K562 (cell line): ENCODE data around the gene PPP2R5A. TPM values are rescaled to one million over a fixed set of nuclear protein-coding genes. Genes with fewer than 3 reads are reported as not detected.

Source experiments
- ATAC-seq: fragments of 200-7000 bp; cut with Tn5 transposase; 3 replicates; pipeline ENCODE4 v1.9.1; 2020; ENCODE audit warnings: moderate library complexity
- BruUV-seq: library from RNA; stranded (reverse); fragments of 400-500 nt; replicated peaks from 2 replicates; lab custom pipeline; 2021; lab: Mats Ljungman, UMichigan
- CTCF ChIA-PET: fragments of 300-600 bp; formaldehyde crosslinking; extraction: SDS; loops from one replicate; lab custom pipeline; 2021; ENCODE audit warnings: low intra/inter-chr PET ratio; lab: Yijun Ruan, JAX
- POLR2A ChIA-PET: fragments of 300-600, 350-650 bp; sonication (Branson Sonifier 250); formaldehyde crosslinking; extraction: SDS; loops from one replicate; lab custom pipeline; 2021; ENCODE audit warnings: antibody characterized with exemption, inconsistent platforms; lab: Yijun Ruan, JAX
- DNase-seq, 4 experiments: peaks; one replicate each; pipeline versions ENCODE4 v3.0.0 to v3.0.0-alpha.2; 2011 to 2018; ENCODE audit warnings: low spot score in 3 of 4, mixed read lengths in 3 of 4; ENCODE audit errors: extremely low read depth in 1 of 4
- FAIRE-seq: peaks from 2 replicates; lab custom pipeline; 2011; peaks lifted over from hg19 to GRCh38; lab: Jason Lieb, UNC
- H2AFZ ChIP-seq: 2 replicates; pipeline ENCODE4 v1.6.0; 2011; ENCODE audit warnings: low read depth, low read length, control low read depth, inconsistent platforms
- H3K27ac ChIP-seq: fragments of 200-600 bp; 3 replicates; pipeline ENCODE4 v1.8.0; 2011; ENCODE audit warnings: low read depth, mild to moderate bottlenecking, control low read depth, inconsistent platforms, low read length, moderate library complexity, mixed read lengths; ENCODE audit errors: extremely low read depth
- H3K27me3 ChIP-seq, 2 experiments: fragments of 300-600 bp in 1 of 2; 2 replicates in 1 of 2; 3 replicates in 1 of 2; pipeline versions ENCODE4 v1.6.0 to v1.8.0; 2011; ENCODE audit warnings: inconsistent platforms in 2 of 2, low read length in 2 of 2, mild to moderate bottlenecking in 1 of 2, mixed read lengths in 1 of 2, moderate library complexity in 1 of 2; ENCODE audit not compliant: control insufficient read depth in 2 of 2, insufficient read depth in 2 of 2
- H3K36me3 ChIP-seq: fragments of 300-600 bp; 3 replicates; pipeline ENCODE4 v1.8.0; 2011; ENCODE audit warnings: mild to moderate bottlenecking, low read length, inconsistent platforms; ENCODE audit not compliant: control insufficient read depth, insufficient read depth
- H3K4me1 ChIP-seq, 2 experiments: fragments of 200-600 bp in 1 of 2; replicated peaks in 1 of 2; 2 replicates in 1 of 2; 3 replicates in 1 of 2; pipeline versions ENCODE4 v1.5.1 to v1.8.0; 2011; ENCODE audit warnings: inconsistent platforms in 2 of 2, low read length in 2 of 2, mild to moderate bottlenecking in 1 of 2, mixed read lengths in 1 of 2, moderate library complexity in 1 of 2; ENCODE audit not compliant: control insufficient read depth in 2 of 2, insufficient read depth in 2 of 2
- H3K4me2 ChIP-seq: 2 replicates; pipeline ENCODE4 v1.6.1; 2011; ENCODE audit warnings: low read length, control low read depth, inconsistent platforms, mixed read lengths; ENCODE audit not compliant: insufficient read depth
- H3K4me3 ChIP-seq: fragments of 200-600 bp; sonication (generic), shearing (Covaris generic); 2 replicates; pipeline ENCODE4 v1.5.1; 2016; ENCODE audit warnings: control low read depth, inconsistent platforms
- H3K79me2 ChIP-seq: fragments of 200-600 bp; 3 replicates; pipeline ENCODE4 v1.8.0; 2011; ENCODE audit warnings: low read length, inconsistent platforms; ENCODE audit not compliant: control insufficient read depth, insufficient read depth
- H3K9ac ChIP-seq, 2 experiments: 2 replicates each; pipeline versions ENCODE4 v1.6.0 to v1.6.1; 2011; ENCODE audit warnings: low read depth in 2 of 2, low read length in 2 of 2, control low read depth in 1 of 2, inconsistent platforms in 1 of 2, mild to moderate bottlenecking in 1 of 2, mixed read lengths in 1 of 2; ENCODE audit not compliant: insufficient read depth in 1 of 2
- H3K9me1 ChIP-seq: one replicate; pipeline ENCODE4 v1.6.0; 2011; ENCODE audit warnings: inconsistent platforms, mild to moderate bottlenecking, low read length, moderate library complexity; ENCODE audit not compliant: control insufficient read depth, insufficient read depth
- H3K9me3 ChIP-seq: replicated peaks from 2 replicates; pipeline ENCODE4 v1.5.1; 2011; ENCODE audit warnings: low read depth, low read length, inconsistent platforms; ENCODE audit not compliant: control insufficient read depth, insufficient read depth
- H4K20me1 ChIP-seq: replicated peaks from 2 replicates; pipeline ENCODE4 v1.6.1; 2011; ENCODE audit warnings: low read length, inconsistent platforms, mixed read lengths; ENCODE audit not compliant: control insufficient read depth, insufficient read depth
- BDP1 ChIP-seq: IDR thresholded peaks from 3 replicates; pipeline ENCODE4 v1.6.1; 2011; ENCODE audit not compliant: insufficient read length, insufficient read depth
- CTBP1 ChIP-seq: fragments of 450-650 bp; IDR thresholded peaks from 2 replicates; pipeline ENCODE4 v1.6.1; 2016; ENCODE audit warnings: borderline replicate concordance
- ESRRA ChIP-seq: fragments of 450-650 bp; IDR thresholded peaks from 2 replicates; pipeline ENCODE4 v1.6.1; 2014; ENCODE audit warnings: low read depth, mild to moderate bottlenecking, moderate library complexity, borderline replicate concordance
- HDGF ChIP-seq: fragments of 450-650 bp; IDR thresholded peaks from 2 replicates; pipeline ENCODE4 v1.6.1; 2016
- KDM4B ChIP-seq, 2 experiments: fragments of 450-650 bp in 1 of 2; sonication (generic) in 1 of 2; IDR thresholded peaks; 2 replicates each; pipeline ENCODE4 v1.6.1; 2016 to 2017; ENCODE audit warnings: borderline replicate concordance in 2 of 2, antibody characterized with exemption in 1 of 2, low read depth in 1 of 2, mild to moderate bottlenecking in 1 of 2
- NUFIP1 ChIP-seq: fragments of 450-650 bp; IDR thresholded peaks from 2 replicates; pipeline ENCODE4 v1.6.1; 2018; ENCODE audit not compliant: partially characterized antibody
- RBBP5 ChIP-seq: fragments of 200-600 bp; sonication (generic); IDR thresholded peaks from 2 replicates; pipeline ENCODE4 v1.6.1; 2012; ENCODE audit warnings: borderline replicate concordance, mild to moderate bottlenecking, low read length, control low read depth, inconsistent platforms; ENCODE audit not compliant: insufficient read depth, poor library complexity, severe bottlenecking
- RHOXF2B ChIP-seq: fragments of 250-450 bp; sonication (Bioruptor Pico); conservative IDR thresholded peaks from 2 replicates; pipeline ENCODE4 v1.5.1; 2021
- SIN3B ChIP-seq: fragments of 450-650 bp; IDR thresholded peaks from 2 replicates; pipeline ENCODE4 v1.6.1; 2017; ENCODE audit warnings: low read depth, mild to moderate bottlenecking, moderate library complexity
- SMARCA4 ChIP-seq: fragments of 450-650 bp; IDR thresholded peaks from 2 replicates; pipeline ENCODE4 v1.6.1; 2016
- TGIF2 ChIP-seq: sonication (generic); formaldehyde crosslinking; IDR thresholded peaks from 2 replicates; pipeline ENCODE4 v1.8.1; 2022; ENCODE audit warnings: mild to moderate bottlenecking, missing genetic modification reagents, moderate library complexity
- ZNF263 ChIP-seq: sonication (generic); formaldehyde crosslinking; IDR thresholded peaks from 2 replicates; pipeline ENCODE4 v1.8.0; 2022; ENCODE audit warnings: mild to moderate bottlenecking, missing genetic modification reagents, borderline replicate concordance
- ZNF695 ChIP-seq: fragments of 450-650 bp; formaldehyde crosslinking; IDR thresholded peaks from 2 replicates; pipeline ENCODE4 v1.4.0; 2020; ENCODE audit warnings: mild to moderate bottlenecking, moderate library complexity
- ZNF699 ChIP-seq: fragments of 250-450 bp; sonication (Bioruptor Pico); IDR thresholded peaks from 2 replicates; pipeline ENCODE4 v1.8.0; 2021; ENCODE audit warnings: mild to moderate bottlenecking, moderate library complexity; ENCODE audit not compliant: insufficient replicate concordance
- WGBS: fragments of 100-300 bp; shearing (Covaris generic); methylation state at CpG from one replicate; pipeline ENCODE4 v1.1.6; 2016; ENCODE audit warnings: low coverage, mixed read lengths; ENCODE audit not compliant: insufficient coverage; ENCODE audit errors: missing lambda C conversion rate; 5-methylcytosine and 5-hydroxymethylcytosine counted together
- in situ Hi-C: fragments of 300-500 bp; cut with MboI; formaldehyde crosslinking; loops from 4 replicates; pipeline ENCODE4 v1.15.0; 2018; ENCODE audit warnings: inconsistent platforms, mixed read lengths
- intact Hi-C: fragments of 100-400 bp; cut with micrococcal nuclease; formaldehyde crosslinking; loops from 2 replicates; pipeline ENCODE4 v1.14.2; 2022
- polyA plus RNA-seq, 8 experiments: library from polyadenylated mRNA; depleted of rRNA in 4 of 8; stranded (reverse) in 5 of 8; unstranded in 3 of 8; fragments of >200 nt; fragmentation: Nextera tagmentation in 2 of 8; fragmentation: Illumina TruSeq in 1 of 8; extraction: Ambion mirVana in 2 of 8; extraction: Trizol in 1 of 8; gene quantifications; 2 replicates each; pipeline versions ENCODE4 v1.2.1 to v1.2.3, GENCODE V29; 2011 to 2014; ENCODE audit warnings: inconsistent platforms in 1 of 8, missing spikeins in 1 of 8
- total RNA-seq, 7 experiments: library from RNA; depleted of rRNA in 6 of 7; stranded (reverse); fragments of >200 nt in 6 of 7; fragmentation: Illumina TruSeq in 2 of 7; extraction: Trizol in 2 of 7; gene quantifications; 2 replicates each; pipeline versions ENCODE4 v1.2.1 to v1.2.3, GENCODE V29; 2011 to 2021; ENCODE audit warnings: low replicate concordance in 1 of 7
- TF ChIP-seq, protein P1 (sequence below): sonication (generic); formaldehyde crosslinking; IDR thresholded peaks from 2 replicates; pipeline ENCODE4 v1.8.0; 2022; ENCODE audit warnings: mild to moderate bottlenecking, low read depth, missing genetic modification reagents
- TF ChIP-seq, protein P2 (sequence below), 2 experiments: fragments of 250-450 bp in 1 of 2; fragments of 450-650 bp in 1 of 2; sonication (Bioruptor Pico) in 1 of 2; IDR thresholded peaks; 2 replicates each; pipeline versions ENCODE4 v1.6.1 to v1.8.0; 2016 to 2021; ENCODE audit warnings: mild to moderate bottlenecking in 2 of 2, moderate library complexity in 2 of 2, missing compliant biosample characterization in 1 of 2, missing genetic modification characterization in 1 of 2
- TF ChIP-seq, protein P3 (sequence below): fragments of 250-450 bp; sonication (Bioruptor Pico); IDR thresholded peaks from 2 replicates; pipeline ENCODE4 v1.5.1; 2021; ENCODE audit warnings: mild to moderate bottlenecking

The PPP2R5A gene
- total and polyA plus RNA-seq, 9 of the 15 experiments (the other 6 are each of a cell fraction or from before 2014, with no cell fraction given), result 26.9 to 106 (median 64.3) TPM

- peaks cover 54% of the 10 kb centered on the region for H3K79me2 ChIP-seq
- in situ Hi-C loops, result no loop called here
- H3K9me1 ChIP-seq, result no peaks in the 10 kb centered on the region
- no peaks in the 10 kb centered on the region for H3K27me3 ChIP-seq
- intact Hi-C loops, result no loop called here
- H3K9ac ChIP-seq, result no peak overlapping the region
- no peak overlapping the region for H2AFZ ChIP-seq
- peaks cover 41% of the 10 kb centered on the region; the same call in 2 of the 3 replicates for H3K36me3 ChIP-seq
- 80% methylated on average over 4 of the region's 4 CpGs for WGBS
- CTCF ChIA-PET, result no interaction called here
- FAIRE-seq, result no peak
- H3K9me3 ChIP-seq, result no peaks in the 10 kb centered on the region
- no peak for DNase-seq
- no peak overlapping the region for H3K4me2 ChIP-seq
- no peaks in the 10 kb centered on the region for H4K20me1 ChIP-seq
- ATAC-seq, result no peak
- no peaks in the 10 kb centered on the region for H3K4me1 ChIP-seq
- BruUV-seq, result no TSS peak
- POLR2A ChIA-PET, result no interaction called here
- TF ChIP-seq RBBP5 (no peak), SMARCA4 (no peak), HDGF (no peak), ZNF699 (CRISPR knock-in tag) (no peak), CTBP1 (no peak), SIN3B (no peak), BDP1 (no peak), TGIF2 (CRISPR knock-in tag) (no peak), ZNF263 (CRISPR knock-in tag) (no peak), ESRRA (no peak), NUFIP1 (no peak), ZNF695 (no peak), KDM4B (IDR thresholded peaks at IDR 0.05; ENCODE audit: borderline replicate concordance in 2 of 2, low read depth in 1 of 2) (no peak), RHOXF2B (CRISPR knock-in tag) (no peak)
- TF ChIP-seq, protein P1, sequence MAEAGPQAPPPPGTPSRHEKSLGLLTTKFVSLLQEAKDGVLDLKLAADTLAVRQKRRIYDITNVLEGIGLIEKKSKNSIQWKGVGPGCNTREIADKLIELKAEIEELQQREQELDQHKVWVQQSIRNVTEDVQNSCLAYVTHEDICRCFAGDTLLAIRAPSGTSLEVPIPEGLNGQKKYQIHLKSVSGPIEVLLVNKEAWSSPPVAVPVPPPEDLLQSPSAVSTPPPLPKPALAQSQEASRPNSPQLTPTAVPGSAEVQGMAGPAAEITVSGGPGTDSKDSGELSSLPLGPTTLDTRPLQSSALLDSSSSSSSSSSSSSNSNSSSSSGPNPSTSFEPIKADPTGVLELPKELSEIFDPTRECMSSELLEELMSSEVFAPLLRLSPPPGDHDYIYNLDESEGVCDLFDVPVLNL (CRISPR knock-in tag), result no peak
- TF ChIP-seq, protein P2, sequence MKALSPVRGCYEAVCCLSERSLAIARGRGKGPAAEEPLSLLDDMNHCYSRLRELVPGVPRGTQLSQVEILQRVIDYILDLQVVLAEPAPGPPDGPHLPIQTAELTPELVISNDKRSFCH (CRISPR knock-in tag; IDR thresholded peaks at IDR 0.05), result no peak
- TF ChIP-seq, protein P2 (tag; IDR thresholded peaks at IDR 0.05), result no peak
- TF ChIP-seq, protein P3, sequence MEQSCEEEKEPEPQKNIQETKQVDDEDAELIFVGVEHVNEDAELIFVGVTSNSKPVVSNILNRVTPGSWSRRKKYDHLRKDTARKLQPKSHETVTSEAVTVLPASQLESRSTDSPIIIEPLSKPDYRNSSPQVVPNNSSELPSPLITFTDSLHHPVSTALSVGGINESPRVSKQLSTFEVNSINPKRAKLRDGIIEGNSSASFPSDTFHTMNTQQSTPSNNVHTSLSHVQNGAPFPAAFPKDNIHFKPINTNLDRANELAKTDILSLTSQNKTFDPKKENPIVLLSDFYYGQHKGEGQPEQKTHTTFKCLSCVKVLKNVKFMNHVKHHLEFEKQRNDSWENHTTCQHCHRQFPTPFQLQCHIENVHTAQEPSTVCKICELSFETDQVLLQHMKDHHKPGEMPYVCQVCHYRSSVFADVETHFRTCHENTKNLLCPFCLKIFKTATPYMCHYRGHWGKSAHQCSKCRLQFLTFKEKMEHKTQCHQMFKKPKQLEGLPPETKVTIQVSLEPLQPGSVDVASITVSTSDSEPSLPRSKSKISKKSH (CRISPR knock-in tag), result no peak
- no peak overlapping the region for H3K27ac ChIP-seq
- H3K4me3 ChIP-seq, result no peak overlapping the region
Measured at GRCh38 chr1:212328248-212328647, 43.0 kb downstream of the PPP2R5A start.
